ENCODE data around the gene AGBL1.

DNA sequence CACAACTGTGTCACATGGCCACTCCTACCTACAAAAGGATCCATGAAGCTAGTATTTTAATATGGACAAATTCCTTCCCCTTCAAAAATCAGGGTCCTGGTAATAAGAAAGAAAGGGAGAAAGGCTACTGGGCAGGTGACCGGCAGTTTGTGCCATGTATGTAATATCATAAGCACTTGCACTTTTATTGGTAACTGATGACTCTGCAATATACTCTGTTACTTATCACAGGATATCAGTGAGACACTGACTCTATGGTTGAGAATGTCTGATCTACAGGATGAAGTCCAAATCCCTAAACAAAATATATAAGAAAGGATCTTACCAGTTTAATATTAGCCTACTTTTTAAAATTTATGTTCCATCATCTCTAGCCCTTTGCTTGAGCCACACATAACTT is 315.2 kb downstream of the AGBL1 start:
- TF ChIP-seq POLR2AphosphoS5 (IDR thresholded peaks at IDR 0.05; ENCODE audit: insufficient read depth, low read depth, low read length) (no peak), CTCF (IDR thresholded peaks at IDR 0.05; ENCODE audit: extremely low read depth in 1 of 2, insufficient read depth in 1 of 2, low read depth in 1 of 2, low read length in 2 of 2) (no peak), POLR2A (IDR thresholded peaks at IDR 0.05; ENCODE audit: low read depth, low read length) (no peak), GATA2 (IDR thresholded peaks at IDR 0.05; ENCODE audit: insufficient read depth, insufficient read length, low read depth, low read length) (no peak), EZH2 (IDR thresholded peaks at IDR 0.05; ENCODE audit: borderline replicate concordance, low read depth, low read length, severe bottlenecking) (no peak)
- TF ChIP-seq, protein P1, sequence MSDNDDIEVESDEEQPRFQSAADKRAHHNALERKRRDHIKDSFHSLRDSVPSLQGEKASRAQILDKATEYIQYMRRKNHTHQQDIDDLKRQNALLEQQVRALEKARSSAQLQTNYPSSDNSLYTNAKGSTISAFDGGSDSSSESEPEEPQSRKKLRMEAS (IDR thresholded peaks at IDR 0.05; ENCODE audit: insufficient read depth, insufficient read length) = no peak

Measured in endothelial cell of umbilical vein (primary cell).